Naive B cell (primary cell): ENCODE results near the gene KMT2C. TPM values are rescaled to one million over a fixed set of nuclear protein-coding genes. Genes with fewer than 3 reads are reported as not detected.
A peak's percentile ranks its signal among the peaks of the same experiment; 100 is the strongest.
"Not testable (repeated sequence)": the region's sequence is repeated elsewhere in the genome, so short reads cannot be mapped to it uniquely, and the experiment has no call there.

Experiments
- ATAC-seq, 2 donors: fragments of 150-1000 bp; cut with Tn5 transposase; 2 replicates each; pipeline ENCODE4 v1.10.0; 2021; ENCODE audit warnings: low read depth in 2 of 2, mild to moderate bottlenecking in 2 of 2, moderate library complexity in 2 of 2
- DNase-seq: peaks from one replicate; pipeline ENCODE4 v3.0.0; 2022
- H3K27ac Mint-ChIP-seq, 6 donors: one replicate each; pipeline ENCODE4 v1.8.0; 2020 to 2022; ENCODE audit warnings: mild to moderate bottlenecking in 6 of 6, mixed read lengths in 6 of 6, moderate library complexity in 5 of 6, inconsistent platforms in 2 of 6
- H3K27me3 Mint-ChIP-seq, 3 donors: one replicate each; pipeline ENCODE4 v1.8.0; 2021 to 2022; ENCODE audit warnings: mixed read lengths in 3 of 3, mild to moderate bottlenecking in 1 of 3
- H3K36me3 Mint-ChIP-seq, 2 donors: one replicate each; pipeline ENCODE4 v1.8.0; 2020 to 2022; ENCODE audit warnings: mixed read lengths in 2 of 2, inconsistent platforms in 1 of 2, mild to moderate bottlenecking in 1 of 2
- H3K4me1 Mint-ChIP-seq, 3 donors: one replicate each; pipeline ENCODE4 v1.8.0; 2020 to 2022; ENCODE audit warnings: mixed read lengths in 3 of 3, inconsistent platforms in 1 of 3, mild to moderate bottlenecking in 1 of 3, moderate library complexity in 1 of 3
- H3K4me3 Mint-ChIP-seq, 8 donors: one replicate each; pipeline ENCODE4 v1.8.0; 2020 to 2022; ENCODE audit warnings: mild to moderate bottlenecking in 8 of 8, mixed read lengths in 8 of 8, moderate library complexity in 8 of 8, inconsistent platforms in 2 of 8
- H3K9me3 Mint-ChIP-seq, 7 donors: one replicate each; pipeline ENCODE4 v1.8.0; 2020 to 2022; ENCODE audit warnings: mixed read lengths in 7 of 7, mild to moderate bottlenecking in 5 of 7, inconsistent platforms in 2 of 7, moderate library complexity in 1 of 7
- polyA plus RNA-seq, 6 donors: library from polyadenylated mRNA; unstranded; fragments of 300-500 nt; fragmentation: Illumina TruSeq; gene quantifications; one replicate each; pipeline ENCODE4 v1.2.3, GENCODE V29; 2021; ENCODE audit warnings: low read depth in 6 of 6

The KMT2C gene
- polyA plus RNA-seq, 6 donors from 2014 or later = 9.3 to 34.0 (median 16.3) TPM

DNA sequence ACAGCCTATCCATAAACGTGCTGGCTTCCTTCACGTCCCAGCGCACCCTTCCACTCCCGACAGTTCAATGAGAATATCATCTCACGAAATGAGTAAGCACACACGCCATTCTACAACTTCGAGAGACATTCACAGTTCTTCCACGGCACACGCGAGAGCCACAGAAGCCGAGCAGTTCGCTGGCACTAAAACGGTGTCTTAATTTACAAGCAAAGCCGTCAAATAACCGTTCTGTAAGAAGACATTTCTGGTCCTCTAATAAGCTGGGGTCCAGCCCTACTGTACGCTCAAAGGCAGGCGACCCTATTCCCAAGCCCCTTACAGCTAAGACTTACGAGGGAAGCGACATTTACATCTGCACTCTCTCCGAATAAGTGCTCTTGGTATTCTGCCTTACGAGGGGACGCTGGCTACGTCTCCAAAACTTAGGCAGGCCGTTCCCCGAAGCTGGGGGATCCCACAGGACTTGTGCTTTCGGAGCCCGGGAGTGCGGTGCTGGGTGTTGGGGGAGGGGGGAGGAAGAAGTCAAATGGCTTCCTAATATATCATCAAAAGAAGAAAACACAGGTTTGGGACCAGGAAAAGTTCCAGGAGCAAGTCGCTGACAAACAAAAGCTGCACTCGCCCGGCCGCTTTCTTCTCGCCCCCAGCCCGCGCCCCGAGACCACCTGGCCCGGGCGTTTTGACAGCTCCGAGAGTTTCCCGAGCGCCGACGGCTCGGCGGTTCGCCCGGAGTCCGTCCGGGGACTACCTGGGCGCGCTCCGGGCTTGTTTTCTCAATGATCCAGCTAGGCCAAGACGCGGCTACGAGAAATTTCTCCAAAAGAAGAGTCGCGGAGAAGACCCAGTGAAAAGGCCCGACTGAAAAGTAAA is 1.1 kb downstream of the KMT2C start:
- peak overlapping the region; percentile 74 to 98 (median 92) for H3K4me3 Mint-ChIP-seq
- H3K36me3 Mint-ChIP-seq, H3K9me3 Mint-ChIP-seq, H3K27me3 Mint-ChIP-seq: not testable (repeated sequence)
- ATAC-seq (peak in 1 of 2 donors; percentile 4), DNase-seq (peak; percentile 36)
- H3K4me1 Mint-ChIP-seq = peaks cover 17 to 48% (median 25%) of the 10 kb centered on the region in 3 donors
- peak overlapping the region; percentile 80 to 97 (median 96) for H3K27ac Mint-ChIP-seq

DNA sequence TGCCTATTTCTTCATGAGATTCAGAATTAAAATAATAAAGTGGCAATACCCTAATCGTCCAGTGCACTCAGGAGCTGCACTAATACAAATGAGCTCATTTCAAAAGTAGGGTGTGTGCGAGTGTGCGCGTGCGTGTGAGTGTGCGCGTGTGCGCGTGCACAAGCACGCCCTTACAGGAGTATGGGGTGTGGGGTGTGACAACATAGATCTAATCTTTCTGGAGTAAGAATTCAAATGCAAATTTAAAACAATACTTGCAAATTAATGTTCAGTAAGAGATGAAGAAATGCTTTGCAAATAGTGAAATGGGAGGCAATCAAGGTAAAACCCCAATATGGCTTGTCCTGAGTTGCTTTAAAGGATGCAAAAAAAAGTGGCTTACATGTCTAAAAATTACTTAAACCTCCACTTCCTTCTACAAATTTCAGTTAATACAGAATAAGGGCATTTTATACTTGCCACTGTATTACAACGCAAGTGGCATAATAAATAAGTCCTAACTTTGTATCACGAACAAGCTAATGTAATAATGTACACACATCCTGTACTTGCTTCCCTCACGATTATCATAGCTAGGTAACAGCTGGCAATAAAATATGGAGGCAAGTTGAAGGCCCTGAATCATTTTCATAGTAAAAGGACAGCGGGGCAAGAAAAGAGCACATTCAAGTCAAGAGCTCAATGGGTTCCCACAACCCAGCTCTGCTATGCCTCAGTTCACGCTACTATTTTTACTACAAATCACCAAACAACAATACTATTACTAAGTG is 1.9 kb downstream of the KMT2C start:
- H3K27me3 Mint-ChIP-seq, H3K36me3 Mint-ChIP-seq, H3K9me3 Mint-ChIP-seq: not testable (repeated sequence)
- Mint-ChIP-seq H3K4me3 (peak overlapping the region; percentile 74 to 98 (median 92)), H3K27ac (peak overlapping the region; percentile 80 to 97 (median 96)), H3K4me1 (peaks cover 20 to 56% (median 27%) of the 10 kb centered on the region in 3 donors)
- ATAC-seq (peak; percentile 44 to 45), DNase-seq (peak; percentile 65)

DNA sequence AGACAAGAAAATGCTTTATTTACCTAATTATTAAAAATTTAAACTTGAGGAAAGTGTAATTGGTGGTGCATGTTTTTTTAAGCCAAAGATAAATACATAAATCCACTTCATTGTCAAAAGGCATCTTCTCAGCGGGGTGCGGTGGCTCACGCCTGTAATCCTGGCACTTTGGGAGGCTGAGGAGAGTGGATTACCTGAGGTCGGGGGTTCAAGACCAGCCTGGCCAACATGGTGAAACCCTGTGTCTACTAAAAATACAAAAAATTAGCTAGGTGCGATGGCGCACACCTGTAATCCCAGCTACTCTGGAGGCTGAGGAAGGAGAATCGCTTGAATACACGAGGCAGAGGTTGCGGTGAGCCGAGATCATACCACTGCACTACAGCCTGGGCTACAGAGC is 3.1 kb downstream of the KMT2C start:
- H3K27me3 Mint-ChIP-seq, DNase-seq, ATAC-seq, H3K36me3 Mint-ChIP-seq, H3K9me3 Mint-ChIP-seq: not testable (repeated sequence)
- peaks cover 28 to 61% (median 34%) of the 10 kb centered on the region in 3 donors for H3K4me1 Mint-ChIP-seq
- peak overlapping the region in 3 of 8 donors; percentile 50 to 98 (median 71) for H3K4me3 Mint-ChIP-seq
- H3K27ac Mint-ChIP-seq = peak overlapping the region in 2 of 6 donors; percentile 26 to 88

DNA sequence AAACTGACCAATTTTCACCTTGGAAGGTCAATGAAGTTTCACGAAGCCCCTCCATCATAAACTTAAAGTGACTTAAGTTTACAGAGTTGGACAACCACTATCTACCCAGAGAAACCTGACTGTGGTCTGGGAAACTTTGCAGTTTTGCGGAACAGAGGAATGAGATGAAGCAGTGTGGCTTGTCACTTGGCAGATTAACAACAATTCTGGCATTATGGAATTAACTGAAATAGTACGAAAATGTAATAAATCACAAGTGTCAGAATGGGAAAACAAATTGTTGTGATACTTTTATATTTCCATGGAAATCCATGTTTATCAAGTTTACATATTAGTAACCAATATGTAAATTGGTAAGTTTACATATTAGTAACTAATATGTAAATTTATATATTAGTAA is 4.9 kb downstream of the KMT2C start:
- no peaks in the 10 kb centered on the region for H3K36me3 Mint-ChIP-seq
- H3K4me3 Mint-ChIP-seq = peak overlapping the region in 1 of 8 donors; percentile 13
- ATAC-seq (no peak), DNase-seq (no peak)
- H3K27me3 Mint-ChIP-seq = no peaks in the 10 kb centered on the region
- peaks cover 34 to 70% (median 41%) of the 10 kb centered on the region in 3 donors for H3K4me1 Mint-ChIP-seq
- no peak overlapping the region for H3K27ac Mint-ChIP-seq
- H3K9me3 Mint-ChIP-seq = no peaks in the 10 kb centered on the region

DNA sequence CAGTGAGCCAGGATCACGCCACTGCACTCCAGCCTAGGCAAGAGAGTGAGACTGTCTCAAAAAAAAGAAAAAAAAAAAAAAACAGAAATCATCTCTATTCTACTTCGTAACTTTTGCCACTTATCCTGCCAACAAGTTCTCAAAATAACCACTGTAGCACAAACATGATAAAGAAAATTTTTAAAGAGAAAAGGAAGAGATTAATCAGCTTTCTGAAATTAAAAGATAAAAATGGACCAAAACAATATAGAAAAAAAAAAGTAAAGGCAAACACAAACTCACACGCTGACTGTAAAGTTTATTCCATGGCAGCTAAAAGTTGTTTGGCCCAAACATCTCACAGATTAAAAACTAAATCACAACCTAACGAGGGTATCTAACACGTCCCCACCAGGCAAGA is 5.7 kb downstream of the KMT2C start:
- not testable (repeated sequence) for ATAC-seq, DNase-seq, H3K36me3 Mint-ChIP-seq, H3K27ac Mint-ChIP-seq, H3K9me3 Mint-ChIP-seq, H3K27me3 Mint-ChIP-seq, H3K4me3 Mint-ChIP-seq
- H3K4me1 Mint-ChIP-seq = peaks cover 40 to 76% (median 48%) of the 10 kb centered on the region in 3 donors

DNA sequence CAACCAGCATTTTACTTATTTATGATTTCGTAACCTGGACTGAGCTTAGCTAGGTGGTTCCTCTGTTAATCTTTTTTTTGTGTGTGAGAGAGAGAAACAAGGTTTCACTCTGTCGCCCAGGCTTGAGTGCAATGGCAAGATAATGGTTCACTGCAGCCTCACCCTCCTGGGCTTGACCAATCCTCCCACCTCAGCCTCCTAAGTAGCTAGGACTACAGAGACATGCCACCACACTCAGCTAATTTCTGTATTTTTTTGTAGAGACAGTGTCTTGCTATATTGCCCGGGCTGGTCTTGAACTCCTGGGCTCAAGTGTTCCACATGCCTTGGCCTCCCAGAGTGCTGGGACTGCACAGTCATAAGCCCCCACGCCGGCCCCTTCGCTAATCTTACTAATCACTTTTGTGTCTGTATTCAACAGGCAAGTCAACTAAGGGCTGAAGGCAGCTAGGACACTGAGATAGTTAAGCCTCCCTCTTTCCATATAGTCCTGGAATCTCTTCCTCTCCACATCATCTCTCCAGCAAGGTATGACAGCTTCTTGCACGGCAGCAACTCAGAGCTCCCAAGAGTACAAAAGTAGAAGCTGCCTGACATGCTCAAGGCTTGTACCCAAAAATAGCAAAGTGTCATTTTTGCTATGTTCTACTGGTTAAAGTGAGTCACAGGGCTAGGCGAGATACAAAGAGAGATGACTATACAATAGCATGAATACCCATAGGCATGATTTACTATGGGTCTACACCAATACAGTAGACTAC is 11.3 kb downstream of the KMT2C start:
- DNase-seq (no peak), ATAC-seq (no peak)
- Mint-ChIP-seq H3K36me3 (peaks cover 0 to 5% of the 10 kb centered on the region in 2 donors), H3K27ac (no peak overlapping the region), H3K9me3 (peaks cover 0 to 18% (median 14%) of the 10 kb centered on the region in 7 donors), H3K4me3 (peak overlapping the region in 2 of 8 donors; percentile 16 to 47), H3K27me3 (no peaks in the 10 kb centered on the region), H3K4me1 (peaks cover 43 to 83% (median 65%) of the 10 kb centered on the region in 3 donors)

DNA sequence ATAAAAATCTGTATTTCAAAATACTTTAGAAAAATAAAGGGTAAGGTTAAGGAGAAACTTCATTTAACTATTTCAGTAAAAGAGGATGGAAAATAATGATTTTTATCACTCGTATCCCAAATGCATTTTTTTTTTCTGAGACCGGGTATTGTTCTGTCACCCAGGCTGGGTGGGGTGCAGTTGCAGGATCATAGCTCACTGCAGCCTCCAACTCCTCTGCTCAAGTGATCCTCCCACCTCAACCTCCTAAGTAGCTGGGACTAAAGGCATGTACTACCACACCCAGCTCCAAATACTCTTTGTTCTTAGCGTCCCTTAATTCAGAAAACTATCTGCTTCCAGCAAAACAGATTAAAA is 11.8 kb downstream of the KMT2C start:
- ATAC-seq (no peak), DNase-seq (no peak)
- peaks cover 44 to 83% (median 68%) of the 10 kb centered on the region in 3 donors for H3K4me1 Mint-ChIP-seq
- H3K27me3 Mint-ChIP-seq = no peaks in the 10 kb centered on the region
- H3K27ac Mint-ChIP-seq = peak overlapping the region in 1 of 6 donors; percentile 47
- H3K9me3 Mint-ChIP-seq = peaks cover 0 to 18% (median 14%) of the 10 kb centered on the region in 7 donors
- peaks cover 0 to 5% of the 10 kb centered on the region in 2 donors for H3K36me3 Mint-ChIP-seq
- H3K4me3 Mint-ChIP-seq = peak overlapping the region in 1 of 8 donors; percentile 47

DNA sequence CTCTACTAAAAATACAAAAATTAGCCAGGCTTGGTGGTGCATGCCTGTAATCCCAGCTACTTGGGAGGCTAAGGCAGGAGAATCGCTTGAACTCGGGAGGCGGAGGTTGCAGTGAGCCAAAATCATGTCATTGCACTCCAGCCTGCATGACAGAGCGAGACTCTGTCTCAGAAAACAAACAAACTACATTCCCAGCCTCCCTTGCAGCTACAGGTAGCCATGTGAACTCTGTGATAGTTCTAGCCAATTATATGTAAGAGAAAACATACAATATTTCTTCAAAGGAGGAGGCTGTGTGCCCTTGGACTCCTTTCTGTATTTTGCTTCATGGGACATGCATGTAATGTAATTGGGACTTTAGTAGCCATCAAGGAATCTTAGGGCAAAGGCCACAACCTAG is 12.6 kb downstream of the KMT2C start:
- Mint-ChIP-seq H3K4me1 (peaks cover 40 to 84% (median 67%) of the 10 kb centered on the region in 3 donors), H3K4me3 (peak overlapping the region in 1 of 8 donors; percentile 47), H3K9me3 (peaks cover 0 to 18% (median 14%) of the 10 kb centered on the region in 7 donors)
- ATAC-seq, H3K36me3 Mint-ChIP-seq, H3K27me3 Mint-ChIP-seq, DNase-seq, H3K27ac Mint-ChIP-seq: not testable (repeated sequence)

DNA sequence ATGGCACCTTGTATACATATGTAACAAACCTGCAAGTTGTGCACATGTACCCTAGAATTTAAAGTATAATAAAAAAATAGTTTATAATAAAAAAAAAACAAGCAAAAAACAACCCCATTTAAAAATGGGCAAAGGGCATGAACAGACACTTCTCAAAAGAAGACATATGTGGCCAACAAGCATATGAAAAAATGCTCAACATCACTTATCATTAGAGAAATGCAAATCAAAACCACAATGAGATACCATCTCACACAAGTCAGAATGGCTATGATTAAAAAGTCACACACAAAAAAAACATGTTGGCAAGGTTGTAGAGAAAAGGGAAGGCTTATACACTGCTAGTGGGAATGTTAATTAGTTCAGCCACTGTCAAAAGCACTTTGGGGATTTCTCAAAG is 14.9 kb downstream of the KMT2C start:
- H3K27ac Mint-ChIP-seq = peak overlapping the region in 1 of 6 donors; percentile 13
- not testable (repeated sequence) for H3K36me3 Mint-ChIP-seq, DNase-seq, H3K27me3 Mint-ChIP-seq, ATAC-seq, H3K4me3 Mint-ChIP-seq
- peaks cover 36 to 77% (median 61%) of the 10 kb centered on the region in 3 donors for H3K4me1 Mint-ChIP-seq
- peaks cover 0 to 18% (median 14%) of the 10 kb centered on the region in 7 donors for H3K9me3 Mint-ChIP-seq

DNA sequence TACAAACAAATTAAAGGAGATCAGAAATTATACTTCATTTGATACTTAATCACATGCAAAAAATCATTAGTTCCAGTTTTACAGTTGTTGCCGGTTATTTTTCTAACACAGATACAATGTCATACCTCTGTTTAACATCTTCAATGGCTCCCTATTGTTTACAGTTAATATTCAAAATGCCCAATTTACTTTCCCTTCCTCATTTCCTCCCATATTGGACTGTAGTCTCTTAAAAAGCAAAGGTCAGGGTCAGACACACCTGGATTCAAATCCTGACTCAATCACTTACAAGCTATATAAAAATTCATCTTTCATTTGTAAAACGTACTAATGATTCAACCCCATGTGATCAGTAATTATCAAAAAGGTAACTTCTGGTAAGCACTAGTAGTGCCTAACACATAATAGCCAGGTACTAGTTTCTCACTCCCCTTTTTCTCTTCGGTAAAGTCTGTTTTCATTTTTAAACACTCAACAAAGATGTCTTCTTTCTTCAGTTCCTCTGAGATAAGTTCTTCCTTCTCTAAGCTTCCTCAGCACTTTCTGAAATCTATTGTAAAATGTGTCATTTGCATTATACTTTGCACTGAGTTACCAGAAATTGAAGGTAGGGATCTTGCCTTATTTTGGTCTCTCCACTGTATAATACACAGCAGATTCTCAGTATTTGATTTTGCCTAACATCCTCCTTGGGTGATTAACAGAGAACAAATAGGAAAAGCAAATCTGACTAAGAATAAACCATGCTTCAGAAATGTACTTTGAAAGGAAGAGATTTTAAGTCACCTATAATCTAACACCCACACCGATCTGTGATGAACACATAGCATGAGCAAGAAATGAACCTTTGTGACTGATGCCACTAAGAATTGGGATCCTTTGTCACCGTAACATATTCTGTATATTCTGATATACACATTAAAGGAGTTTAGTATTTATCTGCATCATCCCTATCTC is 16.1 kb downstream of the KMT2C start:
- Mint-ChIP-seq H3K27ac (peak overlapping the region; percentile 9 to 65 (median 41)), H3K9me3 (peaks cover 0 to 18% (median 14%) of the 10 kb centered on the region in 7 donors), H3K27me3 (no peaks in the 10 kb centered on the region), H3K4me3 (peak overlapping the region in 6 of 8 donors; percentile 12 to 66 (median 33)), H3K36me3 (peaks cover 0 to 3% of the 10 kb centered on the region in 2 donors), H3K4me1 (peaks cover 26 to 68% (median 57%) of the 10 kb centered on the region in 3 donors)
- DNase-seq = peak; percentile 9
- ATAC-seq = peak; percentile 63 to 64

DNA sequence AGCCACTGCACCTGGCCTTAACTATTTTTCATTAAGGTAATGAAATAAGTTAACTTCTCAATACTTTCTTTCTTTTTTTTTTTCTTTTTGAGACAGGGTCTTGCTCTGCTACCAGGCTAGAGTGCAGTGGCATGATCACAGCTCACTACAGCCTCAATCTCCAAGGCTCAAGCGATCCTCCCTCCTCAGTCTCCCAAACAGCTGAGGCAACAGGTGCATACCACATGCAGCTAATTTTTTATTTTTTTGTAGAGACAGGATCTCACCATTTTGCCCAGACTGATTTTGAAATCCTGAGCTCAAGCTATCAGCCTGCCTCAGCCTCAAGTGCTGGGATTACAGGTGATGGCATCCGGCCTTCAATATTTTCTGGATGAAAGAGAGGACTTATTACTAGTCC is 21.0 kb downstream of the KMT2C start:
- Mint-ChIP-seq H3K9me3 (peaks cover 0 to 3% (median 0%) of the 10 kb centered on the region in 7 donors), H3K36me3 (no peaks in the 10 kb centered on the region), H3K4me3 (peak overlapping the region in 1 of 8 donors; percentile 6), H3K27me3 (no peaks in the 10 kb centered on the region), H3K4me1 (peaks cover 14 to 67% (median 48%) of the 10 kb centered on the region in 3 donors), H3K27ac (no peak overlapping the region)
- DNase-seq = no peak
- no peak for ATAC-seq

DNA sequence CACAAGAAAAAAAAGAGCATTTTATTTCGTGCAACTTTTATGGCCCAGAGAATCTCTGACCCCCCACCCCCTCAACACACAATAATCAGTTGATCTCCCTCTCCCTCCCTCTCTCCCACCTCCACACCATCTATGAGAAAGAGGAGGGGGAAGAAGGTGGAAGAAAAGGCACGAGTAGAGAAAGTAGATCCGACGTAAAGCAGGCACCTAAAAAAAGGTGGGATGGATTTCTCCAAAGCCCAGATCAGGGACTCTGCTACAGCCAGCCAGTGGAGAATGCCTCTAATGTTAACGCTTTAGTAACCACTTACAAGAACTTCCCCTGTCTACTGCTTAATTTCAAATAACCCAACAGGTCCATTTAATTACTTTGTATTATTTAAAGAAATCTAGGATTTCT is 24.4 kb downstream of the KMT2C start:
- Mint-ChIP-seq H3K36me3 (no peaks in the 10 kb centered on the region), H3K4me1 (peaks cover 5 to 51% (median 33%) of the 10 kb centered on the region in 3 donors), H3K4me3 (no peak overlapping the region), H3K27me3 (no peaks in the 10 kb centered on the region), H3K27ac (peak overlapping the region in 2 of 6 donors; percentile 54 to 57), H3K9me3 (peaks cover 0 to 14% (median 10%) of the 10 kb centered on the region in 7 donors)
- DNase-seq (no peak), ATAC-seq (no peak)
